A549 (cell line): ENCODE results near the gene NMRK1. TPM values are rescaled to one million over a fixed set of nuclear protein-coding genes. Genes with fewer than 3 reads are reported as not detected.

Source experiments
- ATAC-seq, 2 experiments: fragments of 200-7000 bp in 1 of 2; fragments of >200 bp in 1 of 2; cut with Nextera tagmentation in 1 of 2; cut with Tn5 transposase in 1 of 2; 3 replicates each; pipeline versions ENCODE4 v1.8.0 to v1.9.1; 2018 to 2020; ENCODE audit warnings: mild to moderate bottlenecking in 1 of 2, moderate library complexity in 1 of 2
- CTCF ChIA-PET: fragments of 300-600 bp; sonication (Branson Sonifier 250); formaldehyde crosslinking; extraction: SDS; loops from one replicate; lab custom pipeline; 2021; ENCODE audit warnings: antibody characterized with exemption, inconsistent platforms; lab: Yijun Ruan, JAX
- POLR2A ChIA-PET: fragments of 350-600 bp; formaldehyde crosslinking; extraction: SDS; loops from one replicate; lab custom pipeline; 2021; ENCODE audit warnings: antibody characterized with exemption, inconsistent platforms; lab: Yijun Ruan, JAX
- DNase-seq, 2 experiments: peaks; one replicate each; pipeline versions ENCODE4 v3.0.0 to v3.0.0-alpha.2; 2011 to 2016; ENCODE audit warnings: low read depth in 1 of 2, low spot score in 1 of 2
- FAIRE-seq: peaks from 2 replicates; lab custom pipeline; 2011; peaks lifted over from hg19 to GRCh38; lab: Jason Lieb, UNC
- H3K27ac ChIP-seq, 2 experiments: fragments of >200 bp; sonication (Bioruptor Twin); formaldehyde crosslinking; 3 replicates each; pipeline ENCODE4 v1.5.1; 2016 to 2017
- H3K4me1 ChIP-seq: fragments of >200 bp; sonication (Bioruptor Twin); formaldehyde crosslinking; 3 replicates; pipeline ENCODE4 v1.6.1; 2016
- H3K4me2 ChIP-seq: fragments of >200 bp; sonication (Bioruptor Twin); formaldehyde crosslinking; 3 replicates; pipeline ENCODE4 v1.6.1; 2016
- H3K4me3 ChIP-seq: fragments of >200 bp; sonication (Bioruptor Twin); formaldehyde crosslinking; 3 replicates; pipeline ENCODE4 v1.5.1; 2016
- H3K9me3 ChIP-seq: fragments of >200 bp; sonication (Bioruptor Twin); formaldehyde crosslinking; 3 replicates; pipeline ENCODE4 v1.6.1; 2016
- BCL3 ChIP-seq: fragments of >200 bp; sonication (Bioruptor Twin); formaldehyde crosslinking; IDR thresholded peaks from 3 replicates; pipeline ENCODE4 v1.6.1; 2016
- BHLHE40 ChIP-seq: IDR thresholded peaks from 2 replicates; pipeline ENCODE4 v1.6.1; 2012; ENCODE audit warnings: low read depth, low read length, inconsistent platforms
- CBX2 ChIP-seq: fragments of 200-600 bp; sonication (generic); IDR thresholded peaks from 2 replicates; pipeline ENCODE4 v1.6.1; 2016; ENCODE audit warnings: low read depth, mild to moderate bottlenecking, borderline replicate concordance
- CBX8 ChIP-seq: fragments of 200-600 bp; sonication (generic); IDR thresholded peaks from 2 replicates; pipeline ENCODE4 v1.6.1; 2016
- CEBPB ChIP-seq, 2 experiments: fragments of >200 bp in 1 of 2; sonication (Bioruptor Twin) in 1 of 2; formaldehyde crosslinking in 1 of 2; IDR thresholded peaks; 2 replicates each; pipeline ENCODE4 v1.6.1; 2012 to 2016
- EP300 ChIP-seq, 2 experiments: fragments of >200 bp; sonication (Bioruptor Twin); formaldehyde crosslinking; IDR thresholded peaks; 2 replicates in 1 of 2; 3 replicates in 1 of 2; pipeline ENCODE4 v1.6.1; 2016 to 2017
- ESRRA ChIP-seq: fragments of 150-350 bp; IDR thresholded peaks from 2 replicates; pipeline ENCODE4 v1.6.1; 2014; ENCODE audit warnings: mild to moderate bottlenecking, low read length, borderline replicate concordance
- FOSB ChIP-seq: fragments of 250-450 bp; sonication (Bioruptor Pico); IDR thresholded peaks from 2 replicates; pipeline ENCODE4 v1.5.0; 2020; ENCODE audit warnings: mild to moderate bottlenecking, moderate library complexity
- FOSL2 ChIP-seq, 2 experiments: fragments of 450-650 bp in 1 of 2; fragments of >200 bp in 1 of 2; sonication (Bioruptor Twin) in 1 of 2; formaldehyde crosslinking; IDR thresholded peaks; 2 replicates each; pipeline versions ENCODE4 v1.5.0 to v1.6.1; 2016 to 2020; ENCODE audit warnings: mild to moderate bottlenecking in 1 of 2, moderate library complexity in 1 of 2
- HEYL ChIP-seq: fragments of 250-450 bp; sonication (Bioruptor Pico); IDR thresholded peaks from 2 replicates; pipeline ENCODE4 v1.8.0; 2021; ENCODE audit warnings: mild to moderate bottlenecking, moderate library complexity
- HOXA7 ChIP-seq: fragments of 250-450 bp; sonication (Bioruptor Pico); IDR thresholded peaks from 2 replicates; pipeline ENCODE4 v1.5.0; 2020; ENCODE audit warnings: mild to moderate bottlenecking, moderate library complexity
- HOXB13 ChIP-seq: fragments of 250-450 bp; sonication (Bioruptor Pico); IDR thresholded peaks from 2 replicates; pipeline ENCODE4 v1.5.0; 2020; ENCODE audit warnings: low read depth, mild to moderate bottlenecking, moderate library complexity
- JUN ChIP-seq, 2 experiments: fragments of >200 bp; sonication (Bioruptor Twin); formaldehyde crosslinking; IDR thresholded peaks; 2 replicates in 1 of 2; 3 replicates in 1 of 2; pipeline ENCODE4 v1.6.1; 2016 to 2017
- KDM1A ChIP-seq: fragments of 200-600 bp; sonication (generic); IDR thresholded peaks from 2 replicates; pipeline ENCODE4 v1.6.1; 2016; ENCODE audit warnings: low read depth, mild to moderate bottlenecking
- MYC ChIP-seq: IDR thresholded peaks from 2 replicates; pipeline ENCODE4 v1.6.1; 2012; ENCODE audit warnings: mild to moderate bottlenecking, inconsistent platforms, low read length, improper control_type of control experiment, borderline replicate concordance
- NFE2L2 ChIP-seq: fragments of 150-350 bp; conservative IDR thresholded peaks from 2 replicates; pipeline ENCODE4 v1.6.1; 2014; ENCODE audit warnings: low read length
- NPAS2 ChIP-seq: fragments of 250-450 bp; sonication (Bioruptor Pico); IDR thresholded peaks from 2 replicates; pipeline ENCODE4 v1.8.0; 2022; ENCODE audit warnings: mild to moderate bottlenecking, moderate library complexity, borderline replicate concordance
- NR3C1 ChIP-seq: fragments of >200 bp; sonication (Bioruptor Twin); formaldehyde crosslinking; IDR thresholded peaks from 3 replicates; pipeline ENCODE4 v1.6.1; 2017
- POLR2AphosphoS2 ChIP-seq: conservative IDR thresholded peaks from 2 replicates; pipeline ENCODE4 v1.6.1; 2012; ENCODE audit warnings: low read length, improper control_type of control experiment, inconsistent platforms
- RCOR1 ChIP-seq: fragments of 150-350 bp; IDR thresholded peaks from 2 replicates; pipeline ENCODE4 v1.6.1; 2014; ENCODE audit warnings: antibody characterized with exemption, low read length, low read depth
- RFX5 ChIP-seq: fragments of 450-650 bp; IDR thresholded peaks from 2 replicates; pipeline ENCODE4 v1.7.1; 2014; ENCODE audit warnings: antibody characterized with exemption, mild to moderate bottlenecking, moderate library complexity
- RNF2 ChIP-seq: fragments of 200-600 bp; sonication (generic); IDR thresholded peaks from 2 replicates; pipeline ENCODE4 v1.6.1; 2016; ENCODE audit warnings: low read depth, mild to moderate bottlenecking, antibody characterized with exemption, moderate library complexity, borderline replicate concordance
- SREBF2 ChIP-seq: fragments of 450-650 bp; IDR thresholded peaks from 2 replicates; pipeline ENCODE4 v1.6.1; 2014; ENCODE audit warnings: mild to moderate bottlenecking, moderate library complexity
- TFCP2L1 ChIP-seq: fragments of 250-450 bp; sonication (Bioruptor Pico); IDR thresholded peaks from 2 replicates; pipeline ENCODE4 v1.5.0; 2021; ENCODE audit warnings: mild to moderate bottlenecking
- ZFP36 ChIP-seq: fragments of 450-650 bp; IDR thresholded peaks from 2 replicates; pipeline ENCODE4 v1.6.1; 2014; ENCODE audit warnings: borderline replicate concordance; ENCODE audit not compliant: partially characterized antibody
- ZNF302 ChIP-seq: fragments of 250-450 bp; sonication (Bioruptor Pico); IDR thresholded peaks from 2 replicates; pipeline ENCODE4 v1.9.0; 2021; ENCODE audit warnings: inconsistent platforms, mild to moderate bottlenecking, moderate library complexity
- whole genome bisulfite sequencing: methylation state at CpG from one replicate; pipeline ENCODE4 v1.1.6; 2017; ENCODE audit errors: missing lambda C conversion rate; 5-methylcytosine and 5-hydroxymethylcytosine counted together
- polyA plus RNA-seq, 4 experiments: library from polyadenylated mRNA; depleted of rRNA in 3 of 4; stranded (reverse); fragments of >200 nt; fragmentation: RNase III in 1 of 4; extraction: RNeasy Plus Mini Kit Qiagen cat#74134 plus additional on column Dnase treatment in 1 of 4; gene quantifications; 2 replicates in 3 of 4; 3 replicates in 1 of 4; pipeline ENCODE4 v1.2.3, GENCODE V29; 2011 to 2017
- TF ChIP-seq, protein P1 (sequence below): fragments of >200 bp; sonication (Bioruptor Twin); formaldehyde crosslinking; IDR thresholded peaks from 2 replicates; pipeline ENCODE4 v1.6.1; 2016
- TF ChIP-seq, protein P2 (sequence below): fragments of >200 bp; sonication (Bioruptor Twin); formaldehyde crosslinking; IDR thresholded peaks from 3 replicates; pipeline ENCODE4 v1.5.1; 2016

NMRK1 gene
- polyA plus RNA-seq, 2 of the 4 experiments (the other 2 are of a cell fraction) = 7.6 to 10.5 TPM

DNA sequence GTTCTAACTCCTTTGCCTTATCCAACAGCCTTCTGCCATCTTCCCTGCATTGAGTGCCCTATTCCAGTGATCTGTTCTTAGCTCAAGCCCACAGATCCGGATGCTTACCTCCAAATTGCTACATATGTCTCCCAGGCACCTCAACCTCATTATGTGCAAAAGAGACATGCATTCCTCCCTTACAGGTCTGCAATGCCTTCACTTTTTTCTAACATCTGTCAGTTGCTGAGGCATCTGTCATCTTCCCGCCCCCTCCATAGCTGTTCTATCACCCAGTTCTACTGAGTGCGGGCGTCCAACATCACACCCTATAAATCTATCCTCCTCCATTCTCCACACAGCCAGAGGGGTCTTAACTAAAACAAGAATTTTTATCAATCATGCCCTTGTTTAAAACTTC lies 20.1 kb downstream of the NMRK1 start:
- WGBS = 58% methylated on average over 4 of the region's 4 CpGs

DNA sequence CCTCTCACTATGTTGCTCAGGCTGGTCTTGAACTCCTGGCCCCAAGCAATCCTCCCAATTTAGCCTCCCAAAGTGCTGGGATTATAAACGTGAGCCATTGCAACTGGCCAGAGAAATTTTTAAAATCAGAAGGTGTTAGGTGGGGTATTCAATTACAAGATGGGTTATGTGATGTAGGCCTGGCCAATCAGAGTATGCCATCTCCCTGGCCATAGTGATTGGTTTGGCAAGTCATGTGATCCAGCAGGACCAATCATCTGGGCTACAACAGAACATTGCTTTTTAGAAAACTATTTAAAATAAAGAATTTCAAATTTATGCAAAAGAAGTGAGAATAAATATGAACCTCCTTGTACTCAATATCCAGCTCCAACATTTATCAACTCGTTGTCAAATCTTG lies 22.4 kb downstream of the NMRK1 start:
- Histone ChIP-seq H3K9me3 (no peaks in the 10 kb centered on the region), H3K4me2 (no peak overlapping the region), H3K4me3 (no peak overlapping the region), H3K4me1 (no peaks in the 10 kb centered on the region), H3K27ac (no peak overlapping the region)
- POLR2A ChIA-PET = interaction anchor here (1.7 kb wide), 1 partner anchor 37 kb away, joined by 7 read pairs; the partner anchor contains the start of gene CARNMT1
- CTCF ChIA-PET = interaction anchor here (1.2 to 1.9 kb wide), 4 partner anchors 11 to 295 kb away, joined by 4 to 6 read pairs (median 4); no protein-coding TSS in a partner anchor
- TF ChIP-seq POLR2AphosphoS2 = no peak
- no peak for TF ChIP-seq CBX2
- no peak for TF ChIP-seq HOXA7
- no peak for TF ChIP-seq EP300 (IDR thresholded peaks at IDR 0.05)
- no peak for TF ChIP-seq NR3C1
- TF ChIP-seq CBX8 = no peak
- no peak for TF ChIP-seq BCL3
- no peak for TF ChIP-seq ZNF302 (CRISPR knock-in tag)
- no peak for TF ChIP-seq CEBPB (IDR thresholded peaks at IDR 0.05)
- WGBS = 25% methylated on average over 2 of the region's 2 CpGs
- ATAC-seq (no peak), DNase-seq (no peak), FAIRE-seq (no peak)

More for the DNA sequence above, 20.1 kb downstream of the NMRK1 start:
- H3K4me2 ChIP-seq = no peak overlapping the region
- TF ChIP-seq FOSL2 (IDR thresholded peaks at IDR 0.05) (no peak), FOSL2 (CRISPR knock-in tag; IDR thresholded peaks at IDR 0.05) (no peak), ZFP36 (no peak), RNF2 (no peak), HOXB13 (CRISPR knock-in tag) (no peak), EP300 (IDR thresholded peaks at IDR 0.05) (no peak), POLR2AphosphoS2 (no peak), HOXA7 (no peak), JUN (IDR thresholded peaks at IDR 0.05) (no peak), BHLHE40 (no peak), KDM1A (no peak), ESRRA (no peak), HEYL (CRISPR knock-in tag) (no peak), FOSB (CRISPR knock-in tag) (no peak), NPAS2 (CRISPR knock-in tag) (no peak), NFE2L2 (no peak)
- TF ChIP-seq, protein P1, sequence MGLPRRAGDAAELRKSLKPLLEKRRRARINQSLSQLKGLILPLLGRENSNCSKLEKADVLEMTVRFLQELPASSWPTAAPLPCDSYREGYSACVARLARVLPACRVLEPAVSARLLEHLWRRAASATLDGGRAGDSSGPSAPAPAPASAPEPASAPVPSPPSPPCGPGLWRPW = no peak
- DNase-seq (no peak), ATAC-seq (no peak), FAIRE-seq (no peak)
- H3K4me3 ChIP-seq = no peak overlapping the region
- no peaks in the 10 kb centered on the region for H3K4me1 ChIP-seq
- POLR2A ChIA-PET = interaction anchor here (1.6 kb wide), 1 partner anchor 40 kb away, joined by 6 read pairs; the partner anchor contains the start of gene CARNMT1
- H3K9me3 ChIP-seq = no peaks in the 10 kb centered on the region
- H3K27ac ChIP-seq = no peak overlapping the region
- CTCF ChIA-PET = interaction anchor here (1.2 to 2.0 kb wide), 6 partner anchors 9 to 305 kb away, joined by 3 to 10 read pairs (median 6); no protein-coding TSS in a partner anchor

DNA sequence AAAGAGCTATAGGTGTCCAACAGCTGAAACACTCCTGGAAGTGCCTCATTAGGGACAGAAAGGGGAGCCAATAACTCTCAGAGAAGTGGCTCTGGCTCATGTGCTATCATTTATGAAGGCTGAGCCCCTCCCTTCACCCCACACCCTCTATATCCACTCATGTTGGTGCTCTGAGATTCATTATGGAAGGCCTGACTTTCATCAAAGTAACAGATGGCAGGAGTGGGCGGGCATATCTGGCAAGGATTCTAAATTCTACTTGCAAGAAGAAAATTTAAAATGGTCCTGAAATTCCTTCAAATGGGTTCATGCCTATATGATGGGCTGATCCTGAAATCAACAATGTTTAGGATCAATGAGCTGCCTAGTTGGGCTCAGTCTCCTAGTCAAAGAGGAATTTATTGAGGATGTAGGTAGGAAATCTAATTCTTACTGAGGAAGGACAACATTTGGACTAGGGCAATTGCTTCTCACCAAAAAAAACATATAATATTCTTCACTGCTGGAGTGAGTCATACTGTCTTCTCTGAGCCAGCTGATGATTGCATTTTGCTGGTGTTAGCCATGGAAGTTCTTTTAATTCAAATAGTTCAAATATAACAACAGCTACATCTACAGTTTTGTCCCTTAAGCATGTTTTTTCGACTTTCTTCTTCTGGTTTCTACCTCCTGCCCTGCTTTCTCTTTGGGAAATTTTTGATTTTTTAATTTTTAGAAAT lies 23.5 kb downstream of the NMRK1 start:
- 58% methylated on average over 2 of the region's 2 CpGs for WGBS
- no peaks in the 10 kb centered on the region for H3K4me1 ChIP-seq
- DNase-seq (no peak), ATAC-seq (no peak), FAIRE-seq (no peak)
- POLR2A ChIA-PET = interaction anchor here (1.5 to 1.7 kb wide), 2 partner anchors 24 to 36 kb away, joined by 5 to 7 read pairs; partner anchors contain the start of genes CARNMT1, NMRK1 and OSTF1
- H3K27ac ChIP-seq = no peak overlapping the region
- TF ChIP-seq SREBF2 (no peak), FOSL2 (IDR thresholded peaks at IDR 0.05) (no peak), FOSL2 (CRISPR knock-in tag; IDR thresholded peaks at IDR 0.05) (no peak), RFX5 (no peak), RCOR1 (no peak), MYC (no peak), TFCP2L1 (no peak), EP300 (IDR thresholded peaks at IDR 0.05) (no peak), HEYL (CRISPR knock-in tag) (no peak)
- TF ChIP-seq, protein P2, sequence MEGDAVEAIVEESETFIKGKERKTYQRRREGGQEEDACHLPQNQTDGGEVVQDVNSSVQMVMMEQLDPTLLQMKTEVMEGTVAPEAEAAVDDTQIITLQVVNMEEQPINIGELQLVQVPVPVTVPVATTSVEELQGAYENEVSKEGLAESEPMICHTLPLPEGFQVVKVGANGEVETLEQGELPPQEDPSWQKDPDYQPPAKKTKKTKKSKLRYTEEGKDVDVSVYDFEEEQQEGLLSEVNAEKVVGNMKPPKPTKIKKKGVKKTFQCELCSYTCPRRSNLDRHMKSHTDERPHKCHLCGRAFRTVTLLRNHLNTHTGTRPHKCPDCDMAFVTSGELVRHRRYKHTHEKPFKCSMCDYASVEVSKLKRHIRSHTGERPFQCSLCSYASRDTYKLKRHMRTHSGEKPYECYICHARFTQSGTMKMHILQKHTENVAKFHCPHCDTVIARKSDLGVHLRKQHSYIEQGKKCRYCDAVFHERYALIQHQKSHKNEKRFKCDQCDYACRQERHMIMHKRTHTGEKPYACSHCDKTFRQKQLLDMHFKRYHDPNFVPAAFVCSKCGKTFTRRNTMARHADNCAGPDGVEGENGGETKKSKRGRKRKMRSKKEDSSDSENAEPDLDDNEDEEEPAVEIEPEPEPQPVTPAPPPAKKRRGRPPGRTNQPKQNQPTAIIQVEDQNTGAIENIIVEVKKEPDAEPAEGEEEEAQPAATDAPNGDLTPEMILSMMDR = no peak
- CTCF ChIA-PET = interaction anchor here (1.1 to 1.9 kb wide), 7 partner anchors 12 to 294 kb away, joined by 3 to 11 read pairs (median 4); partner anchors contain the start of gene CARNMT1
- no peaks in the 10 kb centered on the region for H3K9me3 ChIP-seq
- no peak overlapping the region for H3K4me2 ChIP-seq
- no peak overlapping the region for H3K4me3 ChIP-seq
